H4 (cell line): Measurements from ENCODE around the gene PRSS8. TPM values are rescaled to one million over a fixed set of nuclear protein-coding genes. Genes with fewer than 3 reads are reported as not detected.
A peak's percentile ranks its signal among the peaks of the same experiment; 100 is the strongest.
"Not testable (repeated sequence)": the region's sequence is repeated elsewhere in the genome, so short reads cannot be mapped to it uniquely, and the experiment has no call there.

Source experiments
- DNase-seq: peaks from one replicate; pipeline ENCODE4 v3.0.0-alpha.2; 2015; ENCODE audit warnings: low spot score
- total RNA-seq: library from RNA; depleted of rRNA; stranded (reverse); fragments of >200 nt; shearing (Covaris generic); gene quantifications from 2 replicates; pipeline ENCODE4 v1.2.3, GENCODE V29; 2014

PRSS8 gene
- total RNA-seq, 1 experiment from 2014 or later = 0.04 TPM

- DNase-seq = not testable (repeated sequence)
Observed at GRCh38 chr16:31144418-31144817, 8.9 kb upstream of the PRSS8 start.

GRCh38 chr16:31143694-31144148, 8.2 kb upstream of the PRSS8 start:
- no peak for DNase-seq

GRCh38 chr16:31143011-31143693, 7.6 kb upstream of the PRSS8 start:
- DNase-seq = no peak

GRCh38 chr16:31142109-31143010, 6.8 kb upstream of the PRSS8 start:
- DNase-seq = peak; percentile 95

DNA sequence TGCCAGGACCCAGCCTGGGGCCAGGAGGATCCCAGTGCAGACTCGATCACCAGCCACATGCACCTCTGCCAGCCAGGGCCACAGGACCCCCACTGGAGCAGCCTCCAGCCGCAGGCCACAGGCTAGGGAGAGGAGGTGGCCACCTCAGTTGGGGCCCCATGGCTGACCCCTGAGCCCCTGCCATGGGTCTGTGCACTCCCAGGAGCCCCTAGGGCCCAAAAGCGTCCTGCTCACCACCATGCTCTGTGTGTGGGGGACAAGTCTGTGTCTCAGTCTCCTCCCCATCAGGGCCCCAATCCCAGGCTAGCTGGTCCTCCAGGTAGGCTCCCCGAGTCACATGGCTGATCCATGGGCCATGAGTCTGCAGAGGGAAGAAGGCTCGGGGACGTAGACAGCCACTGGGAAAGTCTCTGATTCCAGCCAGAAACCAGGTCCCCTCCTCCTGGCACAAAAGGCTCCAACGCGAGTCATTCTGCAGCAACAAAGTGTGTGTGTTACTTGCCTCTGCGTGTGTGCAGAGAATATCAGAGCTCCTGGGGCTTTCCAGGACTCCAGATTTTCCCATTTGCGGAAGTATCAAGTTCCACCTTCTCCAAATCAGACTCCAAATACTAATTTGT, 6.1 kb upstream of the PRSS8 start:
- peak; percentile 57 for DNase-seq

- not testable (repeated sequence) for DNase-seq
Observed at GRCh38 chr16:31141071-31141469, 5.5 kb upstream of the PRSS8 start.

- DNase-seq = peak; percentile 78
Observed at GRCh38 chr16:31138621-31139578, 3.4 kb upstream of the PRSS8 start.

DNA sequence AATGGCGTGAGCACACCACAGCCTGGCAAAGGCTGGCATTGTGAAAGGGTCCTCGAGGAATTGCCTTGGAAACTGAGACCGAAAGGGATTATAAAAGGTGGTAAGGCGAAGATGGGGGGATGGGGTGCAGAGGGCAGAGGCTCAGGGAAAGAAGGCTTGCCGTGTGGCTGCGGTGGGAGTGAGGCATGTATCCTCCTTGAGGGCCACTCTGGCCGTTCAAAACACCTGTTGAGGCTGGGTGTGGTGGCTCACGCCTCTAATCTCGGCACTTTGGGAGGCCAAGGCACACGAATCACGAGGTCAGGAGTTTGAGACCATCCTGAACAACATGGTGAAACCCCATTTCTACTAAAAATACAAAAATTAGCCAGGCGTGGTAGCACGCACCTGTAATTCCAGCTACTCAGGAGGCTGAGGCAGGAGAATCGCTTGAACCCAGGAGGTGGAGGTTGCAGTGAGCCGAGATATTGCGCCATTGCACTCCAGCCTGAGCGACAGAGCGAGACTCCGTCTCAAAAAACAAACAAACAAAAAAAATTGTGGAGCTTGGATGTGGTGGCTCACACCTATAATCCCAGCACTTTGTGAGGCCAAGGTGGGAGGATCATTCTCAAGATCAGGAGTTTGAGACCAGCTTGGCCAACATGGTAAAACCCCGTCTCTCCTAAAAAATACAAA, 1.4 kb upstream of the PRSS8 start:
- not testable (repeated sequence) for DNase-seq

DNA sequence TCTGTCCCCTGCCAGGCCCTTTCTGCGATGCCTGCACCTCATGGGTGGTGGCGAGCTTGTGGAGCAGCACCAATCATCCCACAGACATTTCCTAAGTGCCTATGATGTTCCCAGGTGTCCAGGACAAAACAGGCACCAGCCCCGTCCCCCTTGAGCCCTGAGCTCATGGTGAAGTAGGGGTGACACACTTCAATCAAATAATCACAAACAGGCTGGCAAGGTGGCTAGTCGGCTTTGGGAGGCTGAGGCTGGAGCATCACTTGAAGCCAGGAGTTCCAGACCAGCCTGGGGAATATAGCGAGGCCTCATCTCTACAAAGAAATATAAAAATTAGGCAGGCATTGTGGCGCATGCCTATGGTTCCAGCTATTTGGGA, 748 bp upstream of the PRSS8 start:
- no peak for DNase-seq

GRCh38 chr16:31134625-31135534, 647 bp downstream of the PRSS8 start:
- DNase-seq = no peak

DNA sequence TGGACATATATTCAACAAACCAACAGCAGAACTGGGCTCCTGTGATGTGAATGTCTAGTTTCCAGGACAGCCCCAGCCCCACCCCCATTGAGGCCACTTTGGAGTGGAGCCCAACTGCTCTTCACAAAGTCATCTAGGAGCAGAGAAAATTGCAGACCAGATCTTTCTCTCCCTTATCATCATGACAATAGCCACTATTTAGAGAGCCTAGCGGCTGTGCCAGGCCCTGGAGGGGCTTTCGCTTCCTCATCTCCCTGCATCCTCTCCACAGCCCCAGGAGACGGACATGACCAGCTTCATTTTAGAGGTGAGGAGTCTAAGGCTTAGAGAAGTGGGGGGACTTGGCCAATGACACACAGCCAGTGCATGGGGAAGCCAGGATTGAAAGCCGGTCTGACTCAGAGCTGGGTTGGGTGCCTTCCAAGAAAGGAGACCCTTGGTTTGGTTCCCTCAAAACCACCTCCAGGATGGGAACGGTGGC, 1.4 kb downstream of the PRSS8 start:
- DNase-seq = no peak

- no peak for DNase-seq
Observed at GRCh38 chr16:31133046-31133501, 2.5 kb downstream of the PRSS8 start.

GRCh38 chr16:31132303-31132979, 3.1 kb downstream of the PRSS8 start:
- DNase-seq = no peak

- no peak for DNase-seq
Observed at GRCh38 chr16:31131841-31132271, 3.7 kb downstream of the PRSS8 start.

DNA sequence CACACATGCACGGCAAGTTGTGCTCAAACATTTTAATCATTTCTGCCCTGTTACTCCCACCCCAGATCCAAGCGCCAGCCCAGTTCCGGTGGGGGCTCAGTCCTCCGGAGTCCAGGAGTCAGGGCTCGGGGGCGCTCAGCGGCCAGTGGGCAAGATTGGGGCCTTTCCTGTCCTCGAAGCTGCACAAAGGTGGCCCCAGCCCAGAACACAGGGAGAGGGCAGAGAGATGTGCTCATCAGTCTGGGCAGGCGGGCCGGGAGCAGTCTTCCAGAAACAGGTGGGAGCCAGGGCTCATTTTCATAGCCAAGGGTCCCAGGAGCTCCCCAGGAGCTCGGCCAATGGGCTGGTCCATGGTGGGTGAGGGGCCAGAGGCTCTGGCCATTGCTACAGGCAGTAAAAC, 4.1 kb downstream of the PRSS8 start:
- DNase-seq = no peak

- no peak for DNase-seq
Observed at GRCh38 chr16:31130899-31131298, 4.6 kb downstream of the PRSS8 start.

- no peak for DNase-seq
Observed at GRCh38 chr16:31130336-31130891, 5.1 kb downstream of the PRSS8 start.

- no peak for DNase-seq
Observed at GRCh38 chr16:31129568-31130335, 5.8 kb downstream of the PRSS8 start.
